Parathyroid adenoma (tissue), 2 donors: ENCODE measurements around the gene ZNF629.

Source experiments
- H2AFZ ChIP-seq: fragments of 300-600 bp; sonication (generic); one replicate; pipeline ENCODE4 v1.7.0; 2017; ENCODE audit warnings: antibody characterized with exemption, mild to moderate bottlenecking
- H3K27ac ChIP-seq: fragments of 300-600 bp; sonication (generic); one replicate; pipeline ENCODE4 v1.7.0; 2017
- H3K27me3 ChIP-seq: fragments of 300-600 bp; sonication (generic); one replicate; pipeline ENCODE4 v1.7.0; 2017; ENCODE audit warnings: low read length; ENCODE audit not compliant: control insufficient read depth, insufficient read depth
- H3K36me3 ChIP-seq: fragments of 300-600 bp; sonication (generic); one replicate; pipeline ENCODE4 v1.7.0; 2017; ENCODE audit warnings: low read length; ENCODE audit not compliant: control insufficient read depth, insufficient read depth
- H3K4me1 ChIP-seq: fragments of 300-600 bp; sonication (generic); one replicate; pipeline ENCODE4 v1.7.0; 2017; ENCODE audit warnings: control low read depth
- H3K4me2 ChIP-seq: fragments of 300-600 bp; sonication (generic); one replicate; pipeline ENCODE4 v1.7.0; 2017; ENCODE audit warnings: low read length
- H3K4me3 ChIP-seq: fragments of 300-600 bp; sonication (generic); one replicate; pipeline ENCODE4 v1.7.0; 2017; ENCODE audit warnings: low read depth, low read length
- H3K79me2 ChIP-seq: fragments of 300-600 bp; sonication (generic); one replicate; pipeline ENCODE4 v1.7.0; 2017; ENCODE audit warnings: control low read depth
- H3K9ac ChIP-seq: fragments of 300-600 bp; sonication (generic); one replicate; pipeline ENCODE4 v1.7.0; 2017; ENCODE audit warnings: mild to moderate bottlenecking
- H3K9me3 ChIP-seq: fragments of 300-600 bp; sonication (generic); one replicate; pipeline ENCODE4 v1.7.0; 2017; ENCODE audit warnings: low read length; ENCODE audit not compliant: control insufficient read depth
- CTCF ChIP-seq: fragments of 300-600 bp; sonication (generic); IDR thresholded peaks from one replicate; pipeline ENCODE4 v1.7.0; 2017; ENCODE audit warnings: antibody characterized with exemption, mild to moderate bottlenecking
- donor health status: primary hyperparathyroidism.

ZNF629 gene

GRCh38 chr16:30768583-30769181, 18.3 kb downstream of the ZNF629 start:
- Histone ChIP-seq H3K4me3 (no peak overlapping the region), H3K9ac (no peak overlapping the region), H3K27ac (no peak overlapping the region), H3K36me3 (no peaks in the 10 kb centered on the region), H3K4me1 (no peaks in the 10 kb centered on the region), H2AFZ (no peak overlapping the region), H3K4me2 (no peak overlapping the region), H3K27me3 (no peaks in the 10 kb centered on the region), H3K9me3 (no peaks in the 10 kb centered on the region), H3K79me2 (no peaks in the 10 kb centered on the region)
- no peak for TF ChIP-seq CTCF

GRCh38 chr16:30767767-30768465, 19.1 kb downstream of the ZNF629 start:
- Histone ChIP-seq H3K9ac (no peak overlapping the region), H3K4me2 (no peak overlapping the region), H3K27ac (no peak overlapping the region), H3K79me2 (peaks cover 4% of the 10 kb centered on the region), H3K4me1 (peaks cover 5% of the 10 kb centered on the region), H2AFZ (no peak overlapping the region), H3K27me3 (no peaks in the 10 kb centered on the region), H3K4me3 (no peak overlapping the region), H3K9me3 (no peaks in the 10 kb centered on the region), H3K36me3 (no peaks in the 10 kb centered on the region)
- TF ChIP-seq CTCF: no peak

- Histone ChIP-seq H2AFZ (no peak overlapping the region), H3K9ac (no peak overlapping the region), H3K4me2 (no peak overlapping the region), H3K79me2 (peaks cover 9% of the 10 kb centered on the region), H3K36me3 (no peaks in the 10 kb centered on the region), H3K4me1 (peaks cover 9% of the 10 kb centered on the region), H3K27me3 (no peaks in the 10 kb centered on the region), H3K4me3 (no peak overlapping the region), H3K9me3 (no peaks in the 10 kb centered on the region), H3K27ac (no peak overlapping the region)
- no peak for TF ChIP-seq CTCF
These were observed 20.1 kb downstream of the ZNF629 start for GRCh38 chr16:30766933-30767284.

GRCh38 chr16:30766206-30766932, 20.6 kb downstream of the ZNF629 start:
- no peak for TF ChIP-seq CTCF
- Histone ChIP-seq H3K27ac (no peak overlapping the region), H3K4me2 (no peak overlapping the region), H3K27me3 (no peaks in the 10 kb centered on the region), H3K4me1 (peaks cover 9% of the 10 kb centered on the region), H3K9me3 (no peaks in the 10 kb centered on the region), H3K79me2 (peaks cover 11% of the 10 kb centered on the region), H3K9ac (no peak overlapping the region), H3K4me3 (no peak overlapping the region), H3K36me3 (no peaks in the 10 kb centered on the region), H2AFZ (no peak overlapping the region)
